PC-9 (cell line): ENCODE measurements around the gene CLMN. TPM values are rescaled to one million over a fixed set of nuclear protein-coding genes. Genes with fewer than 3 reads are reported as not detected.

Experiments used
- BruUV-seq: library from RNA; stranded (reverse); fragments of 400-500 nt; replicated peaks from 2 replicates; lab custom pipeline; 2021; lab: Mats Ljungman, UMichigan
- CTCF ChIA-PET: fragments of 300-600 bp; sonication (Branson Sonifier 250); formaldehyde crosslinking; loops from one replicate; lab custom pipeline; 2022; ENCODE audit warnings: antibody characterized with exemption; lab: Charles Lee
- POLR2A ChIA-PET: fragments of 300-600 bp; sonication (Branson Sonifier 250); formaldehyde crosslinking; loops from one replicate; lab custom pipeline; 2022; ENCODE audit warnings: antibody characterized with exemption; ENCODE audit not compliant: unreplicated experiment; lab: Charles Lee
- DNase-seq, 2 experiments: peaks; one replicate each; pipeline versions ENCODE4 v3.0.0 to v3.0.0-alpha.2; 2015 to 2022; ENCODE audit warnings: mixed read lengths in 1 of 2
- H2AFZ ChIP-seq: fragments of 200-600 bp; sonication (generic); 2 replicates; pipeline ENCODE4 v1.8.1; 2017; ENCODE audit warnings: antibody characterized with exemption
- H3F3A ChIP-seq: fragments of 200-600 bp; sonication (generic); 2 replicates; pipeline ENCODE4 v1.8.1; 2017; ENCODE audit warnings: antibody characterized with exemption, mild to moderate bottlenecking, low read depth; ENCODE audit not compliant: insufficient read depth
- H3K27ac ChIP-seq: fragments of 200-600 bp; sonication (generic); 2 replicates; pipeline ENCODE4 v1.6.1; 2016; ENCODE audit warnings: mixed run types
- H3K27me3 ChIP-seq: fragments of 200-600 bp; sonication (generic); 2 replicates; pipeline ENCODE4 v1.6.1; 2016; ENCODE audit warnings: low read depth, mixed run types; ENCODE audit not compliant: insufficient read depth
- H3K36me3 ChIP-seq: fragments of 200-600 bp; sonication (generic); 2 replicates; pipeline ENCODE4 v1.6.1; 2016; ENCODE audit warnings: low read depth, mixed run types
- H3K4me1 ChIP-seq: fragments of 200-600 bp; sonication (generic); replicated peaks from 2 replicates; pipeline ENCODE4 v1.6.1; 2016; ENCODE audit warnings: mixed run types; ENCODE audit not compliant: insufficient read depth
- H3K4me2 ChIP-seq: fragments of 200-600 bp; sonication (generic); 2 replicates; pipeline ENCODE4 v1.6.1; 2017; ENCODE audit warnings: mixed run types
- H3K4me3 ChIP-seq: fragments of 200-600 bp; sonication (generic); 2 replicates; pipeline ENCODE4 v1.6.1; 2016; ENCODE audit warnings: mixed run types
- H3K79me2 ChIP-seq: fragments of 200-600 bp; sonication (generic); 2 replicates; pipeline ENCODE4 v1.6.1; 2017; ENCODE audit warnings: low read depth, mixed run types
- H3K9me2 ChIP-seq: fragments of 200-600 bp; sonication (generic); 2 replicates; pipeline ENCODE4 v1.8.1; 2017; ENCODE audit warnings: mild to moderate bottlenecking; ENCODE audit not compliant: insufficient read depth
- H3K9me3 ChIP-seq: fragments of 200-600 bp; sonication (generic); 2 replicates; pipeline ENCODE4 v1.8.1; 2016; ENCODE audit warnings: low read depth; ENCODE audit not compliant: insufficient read depth
- H4K20me1 ChIP-seq: fragments of 200-600 bp; sonication (generic); 2 replicates; pipeline ENCODE4 v1.8.1; 2017; ENCODE audit not compliant: insufficient read depth
- EZH2 ChIP-seq: fragments of 200-600 bp; sonication (generic); IDR thresholded peaks from 2 replicates; pipeline ENCODE4 v1.8.0; 2017; ENCODE audit warnings: antibody characterized with exemption, low read depth
- intact Hi-C: fragments of 100-400 bp; cut with micrococcal nuclease; formaldehyde crosslinking; loops from one replicate; pipeline ENCODE4 v1.10.0; 2022; ENCODE audit not compliant: unreplicated experiment
- total RNA-seq: library from RNA; stranded (reverse); gene quantifications from 2 replicates; pipeline ENCODE4 v1.2.3, GENCODE V29; 2021
- TF ChIP-seq, protein P1 (sequence below): fragments of 200-600 bp; sonication (generic); conservative IDR thresholded peaks from 2 replicates; pipeline ENCODE4 v1.6.1; 2017; ENCODE audit warnings: mixed run types, antibody characterized with exemption, mild to moderate bottlenecking, moderate library complexity

The CLMN gene
- total RNA-seq, 1 experiment from 2014 or later = 15.8 TPM

DNA sequence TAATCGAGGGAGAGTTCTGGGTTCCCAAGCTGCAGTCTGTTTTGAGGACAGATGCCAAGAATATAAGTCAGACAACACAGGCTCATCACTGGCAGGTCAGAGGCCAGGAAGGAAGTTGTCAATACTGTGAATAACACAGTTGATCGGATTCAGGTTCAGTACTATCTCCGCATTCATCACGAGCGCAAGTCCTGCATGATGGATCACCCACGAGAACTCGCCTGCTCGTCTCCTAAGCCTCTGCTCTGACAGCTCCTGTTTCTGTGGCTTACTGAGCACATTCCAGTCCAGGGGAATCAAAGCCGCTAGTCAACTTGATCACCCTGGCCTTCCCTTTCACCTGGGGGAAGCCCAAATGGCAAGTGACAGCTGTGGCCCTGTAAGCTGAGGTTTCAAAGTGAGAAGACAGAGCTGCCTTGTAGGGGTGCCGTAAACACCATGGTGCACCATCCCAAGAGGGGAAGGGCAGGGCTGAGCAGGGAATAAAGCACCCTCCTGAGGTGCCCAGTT, 102.3 kb downstream of the CLMN start:
- Histone ChIP-seq H3K9me2 (no peaks in the 10 kb centered on the region), H3K4me3 (no peak overlapping the region), H3K4me1 (no peaks in the 10 kb centered on the region), H2AFZ (no peak overlapping the region), H3F3A (no peaks in the 10 kb centered on the region), H3K4me2 (no peak overlapping the region), H3K27ac (no peak overlapping the region), H3K79me2 (no peaks in the 10 kb centered on the region), H4K20me1 (no peaks in the 10 kb centered on the region), H3K9me3 (no peaks in the 10 kb centered on the region), H3K36me3 (no peaks in the 10 kb centered on the region), H3K27me3 (no peaks in the 10 kb centered on the region)
- ChIA-PET POLR2A (no interaction called here), CTCF (no interaction called here)
- DNase-seq = no peak
- BruUV-seq = no TSS peak
- TF ChIP-seq, protein P1, sequence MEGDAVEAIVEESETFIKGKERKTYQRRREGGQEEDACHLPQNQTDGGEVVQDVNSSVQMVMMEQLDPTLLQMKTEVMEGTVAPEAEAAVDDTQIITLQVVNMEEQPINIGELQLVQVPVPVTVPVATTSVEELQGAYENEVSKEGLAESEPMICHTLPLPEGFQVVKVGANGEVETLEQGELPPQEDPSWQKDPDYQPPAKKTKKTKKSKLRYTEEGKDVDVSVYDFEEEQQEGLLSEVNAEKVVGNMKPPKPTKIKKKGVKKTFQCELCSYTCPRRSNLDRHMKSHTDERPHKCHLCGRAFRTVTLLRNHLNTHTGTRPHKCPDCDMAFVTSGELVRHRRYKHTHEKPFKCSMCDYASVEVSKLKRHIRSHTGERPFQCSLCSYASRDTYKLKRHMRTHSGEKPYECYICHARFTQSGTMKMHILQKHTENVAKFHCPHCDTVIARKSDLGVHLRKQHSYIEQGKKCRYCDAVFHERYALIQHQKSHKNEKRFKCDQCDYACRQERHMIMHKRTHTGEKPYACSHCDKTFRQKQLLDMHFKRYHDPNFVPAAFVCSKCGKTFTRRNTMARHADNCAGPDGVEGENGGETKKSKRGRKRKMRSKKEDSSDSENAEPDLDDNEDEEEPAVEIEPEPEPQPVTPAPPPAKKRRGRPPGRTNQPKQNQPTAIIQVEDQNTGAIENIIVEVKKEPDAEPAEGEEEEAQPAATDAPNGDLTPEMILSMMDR = no peak
- TF ChIP-seq EZH2 = no peak
- intact Hi-C loops = no loop called here

DNA sequence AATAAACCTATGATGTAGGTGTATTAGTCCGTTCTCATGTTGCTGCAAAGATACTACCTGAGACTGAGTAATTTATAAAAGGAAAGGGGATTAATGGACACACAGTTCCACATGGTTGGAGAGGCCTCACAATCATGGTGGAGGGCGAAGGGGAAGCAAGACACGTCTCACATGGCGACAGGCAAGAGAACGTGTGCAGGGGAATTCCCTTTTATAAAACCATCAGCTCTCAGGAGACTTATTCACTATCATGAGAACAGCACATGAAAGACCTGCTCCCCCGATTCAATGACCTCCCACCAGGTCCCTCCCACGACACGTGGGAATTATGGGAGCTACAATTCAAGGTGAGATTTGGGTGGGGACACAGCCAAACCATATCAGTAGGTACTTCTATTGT, 103.7 kb downstream of the CLMN start:
- Histone ChIP-seq H3K27me3 (no peaks in the 10 kb centered on the region), H3K36me3 (no peaks in the 10 kb centered on the region), H3K79me2 (no peaks in the 10 kb centered on the region), H3K4me2 (no peak overlapping the region), H3K9me2 (no peaks in the 10 kb centered on the region), H4K20me1 (no peaks in the 10 kb centered on the region), H3K4me3 (no peak overlapping the region), H3K4me1 (no peaks in the 10 kb centered on the region), H3F3A (no peaks in the 10 kb centered on the region), H2AFZ (no peak overlapping the region), H3K27ac (no peak overlapping the region), H3K9me3 (no peaks in the 10 kb centered on the region)
- TF ChIP-seq, protein P1 = no peak
- no peak for TF ChIP-seq EZH2
- BruUV-seq = no TSS peak
- intact Hi-C loops = no loop called here
- CTCF ChIA-PET = no interaction called here
- POLR2A ChIA-PET = no interaction called here
- DNase-seq = no peak

DNA sequence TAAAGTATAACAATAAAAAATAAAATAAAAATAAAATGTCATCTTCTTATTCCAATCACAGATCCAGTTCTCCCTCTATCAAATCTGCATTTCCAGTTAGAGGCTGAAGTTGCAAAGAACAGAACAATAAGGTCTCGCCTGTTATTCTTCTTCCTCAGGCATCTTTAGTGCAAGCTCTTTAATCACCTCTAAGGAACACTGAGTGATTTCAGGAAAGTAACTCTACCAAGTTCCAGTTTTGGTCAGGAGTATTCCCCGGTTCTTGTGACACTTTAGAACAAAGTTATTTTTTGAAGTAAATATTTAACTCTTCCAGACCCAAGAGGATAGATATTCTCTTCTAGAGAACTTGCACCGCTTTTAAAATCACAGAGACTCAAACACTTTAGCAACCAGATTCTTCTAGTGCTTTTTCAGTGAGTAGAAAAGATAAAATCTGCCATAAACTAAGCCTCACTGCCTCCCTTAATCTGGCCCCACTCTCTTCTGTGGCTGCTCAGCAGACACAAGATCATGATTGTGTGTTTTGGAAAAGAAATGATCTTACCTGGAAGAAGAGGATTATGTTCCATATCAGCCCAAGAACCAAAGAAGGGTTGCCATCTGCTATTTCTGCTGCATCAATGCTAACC, 104.5 kb downstream of the CLMN start:
- TF ChIP-seq, protein P1 = no peak
- TF ChIP-seq EZH2 = no peak
- Histone ChIP-seq H3K9me3 (no peaks in the 10 kb centered on the region), H3K27me3 (no peaks in the 10 kb centered on the region), H3K4me3 (no peak overlapping the region), H3F3A (no peaks in the 10 kb centered on the region), H3K79me2 (no peaks in the 10 kb centered on the region), H3K4me2 (no peak overlapping the region), H3K4me1 (no peaks in the 10 kb centered on the region), H2AFZ (no peak overlapping the region), H3K9me2 (no peaks in the 10 kb centered on the region), H3K27ac (no peak overlapping the region), H4K20me1 (no peaks in the 10 kb centered on the region), H3K36me3 (no peaks in the 10 kb centered on the region)
- intact Hi-C loops = no loop called here
- DNase-seq = no peak
- ChIA-PET CTCF (no interaction called here), POLR2A (no interaction called here)
- BruUV-seq = no TSS peak
